K562 (cell line): Measurements from ENCODE around the gene CALM1. TPM values are rescaled to one million over a fixed set of nuclear protein-coding genes. Genes with fewer than 3 reads are reported as not detected.

Experiments used
- ATAC-seq: fragments of 200-7000 bp; cut with Tn5 transposase; 3 replicates; pipeline ENCODE4 v1.9.1; 2020; ENCODE audit warnings: moderate library complexity
- BruUV-seq: library from RNA; stranded (reverse); fragments of 400-500 nt; replicated peaks from 2 replicates; lab custom pipeline; 2021; lab: Mats Ljungman, UMichigan
- CTCF ChIA-PET: fragments of 300-600 bp; formaldehyde crosslinking; extraction: SDS; loops from one replicate; lab custom pipeline; 2021; ENCODE audit warnings: low intra/inter-chr PET ratio; lab: Yijun Ruan, JAX
- POLR2A ChIA-PET: fragments of 300-600, 350-650 bp; sonication (Branson Sonifier 250); formaldehyde crosslinking; extraction: SDS; loops from one replicate; lab custom pipeline; 2021; ENCODE audit warnings: antibody characterized with exemption, inconsistent platforms; lab: Yijun Ruan, JAX
- DNase-seq, 4 experiments: peaks; one replicate each; pipeline versions ENCODE4 v3.0.0 to v3.0.0-alpha.2; 2011 to 2018; ENCODE audit warnings: low spot score in 3 of 4, mixed read lengths in 3 of 4; ENCODE audit errors: extremely low read depth in 1 of 4
- FAIRE-seq: peaks from 2 replicates; lab custom pipeline; 2011; peaks lifted over from hg19 to GRCh38; lab: Jason Lieb, UNC
- H2AFZ ChIP-seq: 2 replicates; pipeline ENCODE4 v1.6.0; 2011; ENCODE audit warnings: low read depth, low read length, control low read depth, inconsistent platforms
- H3K27ac ChIP-seq: fragments of 200-600 bp; 3 replicates; pipeline ENCODE4 v1.8.0; 2011; ENCODE audit warnings: low read depth, mild to moderate bottlenecking, control low read depth, inconsistent platforms, low read length, moderate library complexity, mixed read lengths; ENCODE audit errors: extremely low read depth
- H3K27me3 ChIP-seq, 2 experiments: fragments of 300-600 bp in 1 of 2; 2 replicates in 1 of 2; 3 replicates in 1 of 2; pipeline versions ENCODE4 v1.6.0 to v1.8.0; 2011; ENCODE audit warnings: inconsistent platforms in 2 of 2, low read length in 2 of 2, mild to moderate bottlenecking in 1 of 2, mixed read lengths in 1 of 2, moderate library complexity in 1 of 2; ENCODE audit not compliant: control insufficient read depth in 2 of 2, insufficient read depth in 2 of 2
- H3K36me3 ChIP-seq: fragments of 300-600 bp; 3 replicates; pipeline ENCODE4 v1.8.0; 2011; ENCODE audit warnings: mild to moderate bottlenecking, low read length, inconsistent platforms; ENCODE audit not compliant: control insufficient read depth, insufficient read depth
- H3K4me1 ChIP-seq, 2 experiments: fragments of 200-600 bp in 1 of 2; replicated peaks in 1 of 2; 2 replicates in 1 of 2; 3 replicates in 1 of 2; pipeline versions ENCODE4 v1.5.1 to v1.8.0; 2011; ENCODE audit warnings: inconsistent platforms in 2 of 2, low read length in 2 of 2, mild to moderate bottlenecking in 1 of 2, mixed read lengths in 1 of 2, moderate library complexity in 1 of 2; ENCODE audit not compliant: control insufficient read depth in 2 of 2, insufficient read depth in 2 of 2
- H3K4me2 ChIP-seq: 2 replicates; pipeline ENCODE4 v1.6.1; 2011; ENCODE audit warnings: low read length, control low read depth, inconsistent platforms, mixed read lengths; ENCODE audit not compliant: insufficient read depth
- H3K4me3 ChIP-seq: fragments of 200-600 bp; sonication (generic), shearing (Covaris generic); 2 replicates; pipeline ENCODE4 v1.5.1; 2016; ENCODE audit warnings: control low read depth, inconsistent platforms
- H3K79me2 ChIP-seq: fragments of 200-600 bp; 3 replicates; pipeline ENCODE4 v1.8.0; 2011; ENCODE audit warnings: low read length, inconsistent platforms; ENCODE audit not compliant: control insufficient read depth, insufficient read depth
- H3K9ac ChIP-seq, 2 experiments: 2 replicates each; pipeline versions ENCODE4 v1.6.0 to v1.6.1; 2011; ENCODE audit warnings: low read depth in 2 of 2, low read length in 2 of 2, control low read depth in 1 of 2, inconsistent platforms in 1 of 2, mild to moderate bottlenecking in 1 of 2, mixed read lengths in 1 of 2; ENCODE audit not compliant: insufficient read depth in 1 of 2
- H3K9me1 ChIP-seq: one replicate; pipeline ENCODE4 v1.6.0; 2011; ENCODE audit warnings: inconsistent platforms, mild to moderate bottlenecking, low read length, moderate library complexity; ENCODE audit not compliant: control insufficient read depth, insufficient read depth
- H3K9me3 ChIP-seq: replicated peaks from 2 replicates; pipeline ENCODE4 v1.5.1; 2011; ENCODE audit warnings: low read depth, low read length, inconsistent platforms; ENCODE audit not compliant: control insufficient read depth, insufficient read depth
- H4K20me1 ChIP-seq: replicated peaks from 2 replicates; pipeline ENCODE4 v1.6.1; 2011; ENCODE audit warnings: low read length, inconsistent platforms, mixed read lengths; ENCODE audit not compliant: control insufficient read depth, insufficient read depth
- ASH1L ChIP-seq: fragments of 450-650 bp; IDR thresholded peaks from 2 replicates; pipeline ENCODE4 v1.6.1; 2018; ENCODE audit warnings: borderline replicate concordance, mild to moderate bottlenecking, low read depth; ENCODE audit not compliant: partially characterized antibody
- CBX8 ChIP-seq: fragments of 200-600 bp; sonication (generic); IDR thresholded peaks from 2 replicates; pipeline ENCODE4 v1.6.1; 2012; ENCODE audit warnings: borderline replicate concordance, mixed run types, low read depth, mild to moderate bottlenecking, moderate library complexity, mixed read lengths, low read length, control low read depth, inconsistent platforms; ENCODE audit not compliant: poor library complexity, severe bottlenecking; ENCODE audit errors: extremely low read depth
- DIDO1 ChIP-seq: fragments of 450-650 bp; IDR thresholded peaks from 2 replicates; pipeline ENCODE4 v1.6.1; 2016; ENCODE audit warnings: low read depth, missing biosample characterization, missing genetic modification characterization
- E2F3 ChIP-seq: fragments of 250-450 bp; sonication (Bioruptor Pico); IDR thresholded peaks from 2 replicates; pipeline ENCODE4 v1.4.0; 2020; ENCODE audit warnings: mild to moderate bottlenecking
- ELF4 ChIP-seq: fragments of 450-650 bp; formaldehyde crosslinking; IDR thresholded peaks from 2 replicates; pipeline ENCODE4 v1.4.0; 2022; ENCODE audit warnings: missing genetic modification characterization
- FOXP4 ChIP-seq: sonication (generic); formaldehyde crosslinking; IDR thresholded peaks from 2 replicates; pipeline ENCODE4 v1.8.0; 2022; ENCODE audit warnings: mild to moderate bottlenecking, missing genetic modification reagents, borderline replicate concordance
- GABPB2 ChIP-seq: fragments of 250-450 bp; sonication (Bioruptor Pico); conservative IDR thresholded peaks from 2 replicates; pipeline ENCODE4 v1.5.1; 2021; ENCODE audit warnings: mild to moderate bottlenecking
- JUNB ChIP-seq: fragments of 450-650 bp; formaldehyde crosslinking; conservative IDR thresholded peaks from 2 replicates; pipeline ENCODE4 v1.4.0; 2020; ENCODE audit warnings: mild to moderate bottlenecking
- KDM4B ChIP-seq, 2 experiments: fragments of 450-650 bp in 1 of 2; sonication (generic) in 1 of 2; IDR thresholded peaks; 2 replicates each; pipeline ENCODE4 v1.6.1; 2016 to 2017; ENCODE audit warnings: borderline replicate concordance in 2 of 2, antibody characterized with exemption in 1 of 2, low read depth in 1 of 2, mild to moderate bottlenecking in 1 of 2
- LARP7 ChIP-seq: fragments of 450-650 bp; IDR thresholded peaks from 2 replicates; pipeline ENCODE4 v1.6.1; 2016
- MCM3 ChIP-seq: fragments of 450-650 bp; IDR thresholded peaks from 2 replicates; pipeline ENCODE4 v1.6.1; 2016
- MYC ChIP-seq, 2 experiments: fragments of 250-450 bp in 1 of 2; sonication (Bioruptor Pico) in 1 of 2; IDR thresholded peaks; 2 replicates each; pipeline versions ENCODE4 v1.5.1 to v1.6.1; 2012 to 2021; ENCODE audit warnings: low read depth in 2 of 2, borderline replicate concordance in 1 of 2, improper control_type of control experiment in 1 of 2, low read length in 1 of 2, mild to moderate bottlenecking in 1 of 2, moderate library complexity in 1 of 2
- NCOR1 ChIP-seq: fragments of 450-650 bp; IDR thresholded peaks from 2 replicates; pipeline ENCODE4 v1.6.1; 2016; ENCODE audit warnings: mild to moderate bottlenecking, moderate library complexity
- RBM25 ChIP-seq: fragments of 200-400 bp; formaldehyde crosslinking; IDR thresholded peaks from 2 replicates; pipeline ENCODE4 v1.6.1; 2018; ENCODE audit warnings: low read length, low read depth, moderate library complexity; ENCODE audit not compliant: severe bottlenecking
- SETDB1 ChIP-seq: IDR thresholded peaks from one replicate; pipeline ENCODE4 v1.6.1; 2012; ENCODE audit warnings: low read length, control low read depth, inconsistent platforms
- SRSF7 ChIP-seq: fragments of 200-400 bp; formaldehyde crosslinking; optimal IDR thresholded peaks from 2 replicates; pipeline ENCODE3; 2017; ENCODE audit warnings: mild to moderate bottlenecking, low read depth, low read length
- ZFP91 ChIP-seq: sonication (generic); formaldehyde crosslinking; IDR thresholded peaks from 2 replicates; pipeline ENCODE4 v1.8.0; 2022; ENCODE audit warnings: mild to moderate bottlenecking, missing genetic modification reagents
- ZNF384 ChIP-seq: IDR thresholded peaks from 2 replicates; pipeline ENCODE4 v1.6.1; 2012; ENCODE audit warnings: low read depth, low read length, improper control_type of control experiment
- WGBS: fragments of 100-300 bp; shearing (Covaris generic); methylation state at CpG from one replicate; pipeline ENCODE4 v1.1.6; 2016; ENCODE audit warnings: low coverage, mixed read lengths; ENCODE audit not compliant: insufficient coverage; ENCODE audit errors: missing lambda C conversion rate; 5-methylcytosine and 5-hydroxymethylcytosine counted together
- in situ Hi-C: fragments of 300-500 bp; cut with MboI; formaldehyde crosslinking; loops from 4 replicates; pipeline ENCODE4 v1.15.0; 2018; ENCODE audit warnings: inconsistent platforms, mixed read lengths
- intact Hi-C: fragments of 100-400 bp; cut with micrococcal nuclease; formaldehyde crosslinking; loops from 2 replicates; pipeline ENCODE4 v1.14.2; 2022
- polyA plus RNA-seq, 8 experiments: library from polyadenylated mRNA; depleted of rRNA in 4 of 8; stranded (reverse) in 5 of 8; unstranded in 3 of 8; fragments of >200 nt; fragmentation: Nextera tagmentation in 2 of 8; fragmentation: Illumina TruSeq in 1 of 8; extraction: Ambion mirVana in 2 of 8; extraction: Trizol in 1 of 8; gene quantifications; 2 replicates each; pipeline versions ENCODE4 v1.2.1 to v1.2.3, GENCODE V29; 2011 to 2014; ENCODE audit warnings: inconsistent platforms in 1 of 8, missing spikeins in 1 of 8
- total RNA-seq, 7 experiments: library from RNA; depleted of rRNA in 6 of 7; stranded (reverse); fragments of >200 nt in 6 of 7; fragmentation: Illumina TruSeq in 2 of 7; extraction: Trizol in 2 of 7; gene quantifications; 2 replicates each; pipeline versions ENCODE4 v1.2.1 to v1.2.3, GENCODE V29; 2011 to 2021; ENCODE audit warnings: low replicate concordance in 1 of 7

CALM1 gene
- total and polyA plus RNA-seq, 9 of the 15 experiments (the other 6 are each of a cell fraction or from before 2014, with no cell fraction given), result 48.0 to 269 (median 158) TPM

- ChIA-PET CTCF (no interaction called here), POLR2A (no interaction called here)
- no peak for ATAC-seq
- BruUV-seq, result no TSS peak
- Histone ChIP-seq H2AFZ (no peak overlapping the region), H3K36me3 (no peaks in the 10 kb centered on the region), H3K9ac (no peak overlapping the region), H3K4me3 (no peak overlapping the region), H3K4me1 (peaks cover 10 to 15% of the 10 kb centered on the region in 2 experiments), H3K4me2 (no peak overlapping the region), H4K20me1 (no peaks in the 10 kb centered on the region), H3K79me2 (no peaks in the 10 kb centered on the region), H3K27ac (no peak overlapping the region), H3K27me3 (no peaks in the 10 kb centered on the region), H3K9me1 (no peaks in the 10 kb centered on the region), H3K9me3 (no peaks in the 10 kb centered on the region)
- no peak for FAIRE-seq
- no peak for DNase-seq
- WGBS, result 22% methylated on average over 2 of the region's 2 CpGs
- in situ Hi-C loops (no loop called here), intact Hi-C loops (no loop called here)
- no peak for TF ChIP-seq KDM4B (IDR thresholded peaks at IDR 0.05; ENCODE audit: borderline replicate concordance in 2 of 2, low read depth in 1 of 2)
- TF ChIP-seq MCM3, result no peak
- TF ChIP-seq GABPB2 (CRISPR knock-in tag), result no peak
- no peak for TF ChIP-seq FOXP4
- no peak for TF ChIP-seq ASH1L
- TF ChIP-seq JUNB, result no peak
- no peak for TF ChIP-seq ZNF384
- TF ChIP-seq ZFP91 (CRISPR knock-in tag), result no peak
- no peak for TF ChIP-seq SETDB1
- no peak for TF ChIP-seq LARP7
- TF ChIP-seq E2F3 (CRISPR knock-in tag), result no peak
- TF ChIP-seq SRSF7, result no peak
- TF ChIP-seq CBX8, result no peak
- no peak for TF ChIP-seq DIDO1 (tag)
- no peak for TF ChIP-seq MYC (IDR thresholded peaks at IDR 0.05; ENCODE audit: low read depth, low read length)
- TF ChIP-seq MYC (CRISPR knock-in tag; IDR thresholded peaks at IDR 0.05; ENCODE audit: borderline replicate concordance, low read depth), result no peak
- TF ChIP-seq NCOR1, result no peak
- no peak for TF ChIP-seq RBM25
- TF ChIP-seq ELF4 (CRISPR knock-in tag), result no peak
Measured at GRCh38 chr14:90387206-90387760, 9.5 kb upstream of the CALM1 start.
